Ascending aorta (tissue), 2 donors: ENCODE data around the gene SGSM1. TPM values are rescaled to one million over a fixed set of nuclear protein-coding genes. Genes with fewer than 3 reads are reported as not detected.

Experiments
- DNase-seq, 2 donors: peaks; one replicate each; pipeline ENCODE4 v3.0.0-alpha.2; 2019; ENCODE audit warnings: low spot score in 2 of 2
- H3K27ac ChIP-seq, 2 donors: fragments of 200-600 bp; sonication (generic); one replicate each; pipeline ENCODE4 v1.5.1; 2016 to 2017; ENCODE audit warnings: mild to moderate bottlenecking in 1 of 2
- H3K27me3 ChIP-seq: fragments of 200-600 bp; sonication (generic); one replicate; pipeline ENCODE4 v1.5.1; 2017
- H3K36me3 ChIP-seq, 2 donors: fragments of 200-600 bp; sonication (generic); one replicate each; pipeline ENCODE4 v1.5.1; 2016
- H3K4me1 ChIP-seq, 2 donors: fragments of 200-600 bp; sonication (generic); one replicate each; pipeline ENCODE4 v1.5.1; 2016 to 2017; ENCODE audit warnings: mild to moderate bottlenecking in 1 of 2
- H3K4me3 ChIP-seq, 2 donors: fragments of 200-600 bp; sonication (generic); one replicate each; pipeline ENCODE4 v1.5.1; 2016 to 2017; ENCODE audit warnings: mild to moderate bottlenecking in 1 of 2
- H3K9me3 ChIP-seq, 2 donors: fragments of 200-600 bp; sonication (generic); one replicate each; pipeline ENCODE4 v1.5.1; 2016
- CTCF ChIP-seq, 3 experiments: fragments of 200-600 bp in 2 of 3; fragments of 450-650 bp in 1 of 3; sonication (generic) in 2 of 3; IDR thresholded peaks; one replicate each; pipeline ENCODE4 v1.5.1; 2016 to 2019; ENCODE audit warnings: antibody characterized with exemption in 3 of 3, mild to moderate bottlenecking in 1 of 3, moderate library complexity in 1 of 3
- intact Hi-C: fragments of 100-400 bp; cut with DNase I; formaldehyde crosslinking; loops from one replicate; pipeline ENCODE4 v1.15.1; 2023
- total RNA-seq: library from RNA; depleted of rRNA; stranded (reverse); fragments of >200 nt; gene quantifications from one replicate; pipeline ENCODE4 v1.1.0, GENCODE V29; 2016

The SGSM1 gene
- total RNA-seq, 1 donor from 2014 or later: 4.2 TPM

GRCh38 chr22:24948356-24949202, 142.6 kb downstream of the SGSM1 start:
- DNase-seq: no peak
- Histone ChIP-seq H3K4me1 (no peaks in the 10 kb centered on the region), H3K27ac (no peak overlapping the region), H3K9me3 (no peaks in the 10 kb centered on the region), H3K27me3 (no peaks in the 10 kb centered on the region), H3K36me3 (no peaks in the 10 kb centered on the region), H3K4me3 (no peak overlapping the region)
- intact Hi-C loops: no loop called here
- no peak for TF ChIP-seq CTCF (IDR thresholded peaks at IDR 0.05)

DNA sequence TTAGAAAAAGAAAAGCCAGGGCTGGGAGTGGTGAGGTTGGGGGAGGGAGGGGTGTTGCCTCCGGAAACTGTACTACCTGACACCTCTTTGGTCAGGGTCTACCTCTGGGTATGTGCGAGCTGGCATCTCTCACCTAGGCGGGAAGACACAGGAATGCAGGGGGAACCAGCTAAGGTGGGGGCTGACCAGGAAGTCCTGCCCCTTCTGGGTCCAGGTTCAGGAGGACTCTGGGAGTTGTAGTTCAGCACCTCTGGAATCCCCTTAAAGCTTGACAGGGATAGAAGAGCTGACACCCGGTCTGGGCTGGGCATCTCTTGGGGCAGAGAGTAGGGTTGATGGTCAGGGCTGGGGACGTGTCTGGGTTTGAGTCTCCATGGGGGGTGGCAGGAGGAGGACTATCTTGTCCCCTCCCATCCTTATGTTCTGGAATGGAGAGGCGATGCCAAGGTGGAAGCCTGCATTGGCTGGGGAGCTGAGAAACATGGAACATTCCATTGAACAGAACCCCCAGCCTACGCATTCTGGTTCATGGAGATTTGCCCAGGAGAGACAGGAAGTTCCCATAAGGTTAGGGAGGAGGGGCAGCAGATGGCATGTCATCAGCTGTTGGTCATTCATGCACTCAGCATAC, 144.4 kb downstream of the SGSM1 start:
- H3K4me1 ChIP-seq: no peaks in the 10 kb centered on the region
- peak overlapping the region in 1 of 2 donors; percentile 25 for H3K4me3 ChIP-seq
- DNase-seq: no peak
- no peaks in the 10 kb centered on the region for H3K9me3 ChIP-seq
- H3K27me3 ChIP-seq: no peaks in the 10 kb centered on the region
- intact Hi-C loops: loop anchor here (5.0 kb wide), 1 partner anchor 42 kb away; no protein-coding TSS in a partner anchor
- no peak overlapping the region for H3K27ac ChIP-seq
- TF ChIP-seq CTCF (IDR thresholded peaks at IDR 0.05): no peak
- no peaks in the 10 kb centered on the region for H3K36me3 ChIP-seq

DNA sequence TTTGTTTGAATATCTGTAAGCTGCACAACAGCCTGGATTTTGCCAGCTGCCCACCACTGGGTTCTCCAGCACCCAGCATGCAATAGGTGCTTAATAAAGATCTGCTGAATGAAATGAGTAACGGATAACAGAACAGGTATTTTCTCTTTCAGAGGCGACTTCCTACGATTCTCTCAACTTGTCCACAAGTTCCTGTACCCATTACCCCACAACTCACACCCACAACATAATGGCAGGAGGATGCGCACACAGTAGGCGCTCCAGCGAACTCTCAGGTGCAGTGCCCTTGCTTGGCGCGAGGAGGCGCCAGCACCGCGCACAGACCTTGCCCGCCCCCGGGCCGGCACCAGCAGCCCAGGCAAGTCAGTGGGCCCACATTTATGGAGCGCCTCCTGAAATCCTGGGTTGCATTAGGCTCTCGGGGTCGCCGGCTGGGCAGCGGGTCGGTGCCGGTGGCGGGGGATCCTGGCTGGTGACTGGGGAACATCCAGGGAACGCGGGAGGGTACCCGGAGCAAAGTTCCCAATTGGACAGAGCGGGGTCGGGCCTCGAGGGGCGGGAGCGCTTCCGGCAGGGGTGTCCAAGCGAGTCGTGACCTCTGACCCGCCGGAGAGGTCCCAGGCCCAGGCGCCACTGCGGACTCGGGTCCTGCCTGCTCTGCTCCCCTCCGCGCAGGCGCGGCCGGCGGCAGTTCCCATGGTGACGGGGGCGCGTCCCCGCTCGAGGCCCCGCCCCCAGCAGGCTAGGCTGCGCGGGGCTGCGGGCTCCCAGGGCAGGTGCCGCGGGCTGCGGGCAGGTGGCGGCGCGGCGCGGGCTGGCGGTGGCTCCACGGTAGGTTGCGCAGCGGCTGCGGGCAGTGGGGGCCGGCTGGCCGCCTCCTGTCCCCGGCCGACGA, 146.2 kb downstream of the SGSM1 start, which contains the start of gene KIAA1671:
Gene KIAA1671 (plus strand): TSS at position 775 of the 895 bp plus-strand sequence. CDS start 75,284 bp downstream, outside the sequence.
- no peaks in the 10 kb centered on the region for H3K4me1 ChIP-seq
- H3K36me3 ChIP-seq: no peaks in the 10 kb centered on the region
- no peaks in the 10 kb centered on the region for H3K27me3 ChIP-seq
- intact Hi-C loops: loop anchor here (1.0 to 5.0 kb wide), 2 partner anchors 40 to 96 kb away; no protein-coding TSS in a partner anchor
- peak in 1 of 2 donors; percentile 88 for DNase-seq
- H3K4me3 ChIP-seq: peak within 1 kb of the TSS; percentile 82 to 94
- no peaks in the 10 kb centered on the region for H3K9me3 ChIP-seq
- H3K27ac ChIP-seq: peak within 1 kb of the TSS; percentile 39 to 51
- peak; percentile 98 to 100 (median 99) for TF ChIP-seq CTCF (IDR thresholded peaks at IDR 0.05)

DNA sequence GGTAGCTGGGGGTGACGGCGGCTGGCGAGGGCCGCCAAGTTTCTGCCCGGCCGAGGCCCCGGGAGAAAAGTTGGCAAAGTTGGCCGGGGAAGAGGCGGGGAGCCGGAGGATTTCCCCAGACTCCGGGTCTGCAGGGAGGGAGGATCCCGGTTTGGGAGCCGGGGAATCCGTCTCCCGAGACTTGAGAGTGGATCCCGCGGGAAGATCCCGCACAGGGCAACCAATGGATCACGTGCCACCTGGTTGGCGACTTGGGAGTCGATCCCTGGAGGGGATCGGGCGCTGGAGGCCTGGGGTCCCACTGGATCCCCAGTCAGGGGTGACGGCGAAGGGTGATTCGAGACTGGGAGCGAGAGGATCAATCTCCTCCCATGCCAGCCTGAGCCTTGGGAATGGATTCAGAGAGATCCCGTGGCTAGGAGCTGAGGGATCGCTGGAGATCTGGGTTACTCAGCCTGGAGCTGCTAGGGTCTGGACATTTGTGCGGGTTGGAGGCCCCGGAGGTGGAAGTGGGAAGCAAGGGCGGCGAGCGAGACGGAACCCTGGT, 146.9 kb downstream of the SGSM1 start:
- Histone ChIP-seq H3K9me3 (no peaks in the 10 kb centered on the region), H3K4me3 (peak overlapping the region; percentile 82 to 94), H3K27ac (peak overlapping the region; percentile 39 to 51), H3K36me3 (no peaks in the 10 kb centered on the region), H3K27me3 (no peaks in the 10 kb centered on the region), H3K4me1 (no peaks in the 10 kb centered on the region)
- TF ChIP-seq CTCF (IDR thresholded peaks at IDR 0.05): no peak
- peak in 1 of 2 donors; percentile 75 for DNase-seq
- intact Hi-C loops: loop anchor here (1.0 to 5.0 kb wide), 2 partner anchors 39 to 95 kb away; no protein-coding TSS in a partner anchor
